Measurements from ENCODE around the gene PTPRN2. TPM values are rescaled to one million over a fixed set of nuclear protein-coding genes. Genes with fewer than 3 reads are reported as not detected.

Gene PTPRN2
- total RNA-seq, 2 experiments from 2014 or later: 0.70 TPM; not detected in 1

DNA sequence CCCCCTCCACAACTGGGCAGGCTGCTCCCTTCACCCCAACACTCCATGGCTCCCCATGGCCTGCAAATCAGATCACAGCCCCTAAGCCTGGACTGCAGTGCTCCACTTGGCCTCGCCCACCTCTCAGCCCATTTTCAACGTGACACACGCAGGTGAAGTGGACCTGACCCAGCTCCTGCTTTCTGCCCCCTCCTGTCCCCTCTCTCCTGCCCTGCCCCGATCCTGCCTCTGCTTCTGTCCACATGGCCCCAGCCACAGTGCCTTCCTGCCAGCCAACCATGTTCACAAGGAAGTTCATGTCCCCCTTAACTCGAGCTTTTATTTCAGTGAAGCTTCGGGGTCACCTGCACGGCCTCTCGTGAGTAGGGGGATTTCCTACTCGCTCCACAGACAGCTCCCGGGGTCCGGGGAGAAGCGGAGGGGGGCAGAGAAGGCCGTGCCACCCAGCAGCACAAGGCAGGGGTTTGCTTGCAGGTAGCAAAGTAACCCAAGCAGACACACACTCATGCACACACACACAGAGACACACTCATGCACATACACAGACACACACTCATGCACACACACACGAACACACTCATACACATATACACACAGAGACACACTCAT is 713.3 kb downstream of the PTPRN2 start:
- Histone ChIP-seq H3K27ac (ENCODE audit: low read depth, low read length, poor library complexity, severe bottlenecking) (no peak overlapping the region), H2AFZ (ENCODE audit: low read length) (no peak overlapping the region), H3K36me3 (ENCODE audit: insufficient read depth, low read length) (no peaks in the 10 kb centered on the region), H3K9me3 (ENCODE audit: low read length) (no peaks in the 10 kb centered on the region), H3K4me3 (ENCODE audit: low read depth, low read length, poor library complexity, severe bottlenecking) (no peak overlapping the region), H3K4me1 (ENCODE audit: insufficient read depth, low read length, poor library complexity, severe bottlenecking) (no peaks in the 10 kb centered on the region), H3K79me2 (ENCODE audit: insufficient read depth, low read depth, low read length) (no peaks in the 10 kb centered on the region), H3K9me2 (ENCODE audit: insufficient read depth, low read length) (no peaks in the 10 kb centered on the region), H4K20me1 (ENCODE audit: insufficient read depth, low read length) (no peaks in the 10 kb centered on the region), H3K4me2 (ENCODE audit: low read length) (no peak overlapping the region)
- ChIA-PET CTCF (ENCODE audit: unreplicated experiment) (no interaction called here), POLR2A (no interaction called here)
- BruUV-seq (replicated peaks): no TSS peak
- no peak for DNase-seq (ENCODE audit: low spot score)
- intact Hi-C loops (cut with micrococcal nuclease; ENCODE audit: unreplicated experiment): no loop called here
- TF ChIP-seq EZH2phosphoT487 (IDR thresholded peaks at IDR 0.05; ENCODE audit: borderline replicate concordance, low read depth, low read length): no peak
- TF ChIP-seq, protein P1, sequence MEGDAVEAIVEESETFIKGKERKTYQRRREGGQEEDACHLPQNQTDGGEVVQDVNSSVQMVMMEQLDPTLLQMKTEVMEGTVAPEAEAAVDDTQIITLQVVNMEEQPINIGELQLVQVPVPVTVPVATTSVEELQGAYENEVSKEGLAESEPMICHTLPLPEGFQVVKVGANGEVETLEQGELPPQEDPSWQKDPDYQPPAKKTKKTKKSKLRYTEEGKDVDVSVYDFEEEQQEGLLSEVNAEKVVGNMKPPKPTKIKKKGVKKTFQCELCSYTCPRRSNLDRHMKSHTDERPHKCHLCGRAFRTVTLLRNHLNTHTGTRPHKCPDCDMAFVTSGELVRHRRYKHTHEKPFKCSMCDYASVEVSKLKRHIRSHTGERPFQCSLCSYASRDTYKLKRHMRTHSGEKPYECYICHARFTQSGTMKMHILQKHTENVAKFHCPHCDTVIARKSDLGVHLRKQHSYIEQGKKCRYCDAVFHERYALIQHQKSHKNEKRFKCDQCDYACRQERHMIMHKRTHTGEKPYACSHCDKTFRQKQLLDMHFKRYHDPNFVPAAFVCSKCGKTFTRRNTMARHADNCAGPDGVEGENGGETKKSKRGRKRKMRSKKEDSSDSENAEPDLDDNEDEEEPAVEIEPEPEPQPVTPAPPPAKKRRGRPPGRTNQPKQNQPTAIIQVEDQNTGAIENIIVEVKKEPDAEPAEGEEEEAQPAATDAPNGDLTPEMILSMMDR (conservative IDR thresholded peaks at IDR 0.05; ENCODE audit: low read length): no peak

DNA sequence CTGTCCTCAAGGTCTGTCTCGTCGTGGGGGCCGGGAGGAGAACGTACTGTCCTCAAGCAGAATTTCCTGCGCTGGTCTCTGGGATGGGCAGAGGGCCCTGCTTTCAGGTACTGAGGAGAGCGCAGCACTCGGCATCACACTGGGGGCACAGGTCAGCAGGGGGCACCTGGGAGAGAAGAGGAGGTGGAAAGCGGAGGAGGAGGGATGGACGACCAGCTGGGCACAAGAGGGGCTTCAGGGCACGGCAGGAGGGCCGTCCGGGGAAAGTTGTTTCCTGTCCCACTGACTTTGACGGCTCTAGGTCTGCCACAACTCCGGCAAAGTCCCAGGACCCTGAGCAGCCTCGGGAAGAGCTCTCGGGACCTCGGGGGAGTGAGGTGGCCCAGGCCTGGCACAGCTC is 714.0 kb downstream of the PTPRN2 start:
- no peaks in the 10 kb centered on the region for H3K4me1 ChIP-seq (ENCODE audit: insufficient read depth, low read length, poor library complexity, severe bottlenecking)
- CTCF ChIA-PET (ENCODE audit: unreplicated experiment): no interaction called here
- no peak overlapping the region for H2AFZ ChIP-seq (ENCODE audit: low read length)
- H3K4me2 ChIP-seq (ENCODE audit: low read length): no peak overlapping the region
- POLR2A ChIA-PET: no interaction called here
- no peaks in the 10 kb centered on the region for H3K9me2 ChIP-seq (ENCODE audit: insufficient read depth, low read length)
- intact Hi-C loops (cut with micrococcal nuclease; ENCODE audit: unreplicated experiment): no loop called here
- H3K79me2 ChIP-seq (ENCODE audit: insufficient read depth, low read depth, low read length): no peaks in the 10 kb centered on the region
- H4K20me1 ChIP-seq (ENCODE audit: insufficient read depth, low read length): no peaks in the 10 kb centered on the region
- H3K9me3 ChIP-seq (ENCODE audit: low read length): no peaks in the 10 kb centered on the region
- no peak overlapping the region for H3K4me3 ChIP-seq (ENCODE audit: low read depth, low read length, poor library complexity, severe bottlenecking)
- no peak for TF ChIP-seq EZH2phosphoT487 (IDR thresholded peaks at IDR 0.05; ENCODE audit: borderline replicate concordance, low read depth, low read length)
- TF ChIP-seq, protein P1 (conservative IDR thresholded peaks at IDR 0.05; ENCODE audit: low read length): no peak
- H3K36me3 ChIP-seq (ENCODE audit: insufficient read depth, low read length): no peaks in the 10 kb centered on the region
- no peak overlapping the region for H3K27ac ChIP-seq (ENCODE audit: low read depth, low read length, poor library complexity, severe bottlenecking)
- no TSS peak for BruUV-seq (replicated peaks)
- no peak for DNase-seq (ENCODE audit: low spot score)

DNA sequence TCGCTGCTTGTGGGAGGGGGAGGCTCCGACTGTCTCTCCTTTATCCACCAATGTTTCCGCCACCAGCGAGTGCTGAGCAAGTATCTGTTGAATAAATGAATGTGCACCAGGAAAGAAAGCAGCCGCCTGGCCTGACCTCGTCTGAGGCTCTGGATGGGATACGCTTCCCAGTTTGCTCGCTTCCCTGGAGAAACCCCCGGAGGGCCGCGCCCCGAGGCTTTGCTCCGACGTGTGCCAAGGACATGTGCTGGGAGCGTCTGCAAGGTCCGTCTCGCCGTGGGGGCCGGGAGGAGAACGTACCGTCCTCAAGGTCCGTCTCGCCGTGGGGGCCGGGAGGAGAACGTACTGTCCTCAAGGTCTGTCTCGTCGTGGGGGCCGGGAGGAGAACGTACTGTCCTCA is 714.4 kb downstream of the PTPRN2 start:
- Histone ChIP-seq H2AFZ (ENCODE audit: low read length) (no peak overlapping the region), H3K9me3 (ENCODE audit: low read length) (no peaks in the 10 kb centered on the region), H3K4me2 (ENCODE audit: low read length) (no peak overlapping the region), H3K36me3 (ENCODE audit: insufficient read depth, low read length) (no peaks in the 10 kb centered on the region), H4K20me1 (ENCODE audit: insufficient read depth, low read length) (no peaks in the 10 kb centered on the region), H3K4me1 (ENCODE audit: insufficient read depth, low read length, poor library complexity, severe bottlenecking) (no peaks in the 10 kb centered on the region), H3K9me2 (ENCODE audit: insufficient read depth, low read length) (no peaks in the 10 kb centered on the region), H3K4me3 (ENCODE audit: low read depth, low read length, poor library complexity, severe bottlenecking) (no peak overlapping the region), H3K79me2 (ENCODE audit: insufficient read depth, low read depth, low read length) (no peaks in the 10 kb centered on the region), H3K27ac (ENCODE audit: low read depth, low read length, poor library complexity, severe bottlenecking) (no peak overlapping the region)
- POLR2A ChIA-PET: no interaction called here
- BruUV-seq (replicated peaks): no TSS peak
- DNase-seq (ENCODE audit: low spot score): no peak
- CTCF ChIA-PET (ENCODE audit: unreplicated experiment): no interaction called here
- intact Hi-C loops (cut with micrococcal nuclease; ENCODE audit: unreplicated experiment): no loop called here
- TF ChIP-seq EZH2phosphoT487 (IDR thresholded peaks at IDR 0.05; ENCODE audit: borderline replicate concordance, low read depth, low read length): no peak
- TF ChIP-seq, protein P1 (conservative IDR thresholded peaks at IDR 0.05; ENCODE audit: low read length): no peak

All from OCI-LY7 (cell line).